ENCODE data around the gene STRBP. TPM values are rescaled to one million over a fixed set of nuclear protein-coding genes. Genes with fewer than 3 reads are reported as not detected.

The STRBP gene
- total RNA-seq, 1 donor from 2014 or later = 21.6 TPM

DNA sequence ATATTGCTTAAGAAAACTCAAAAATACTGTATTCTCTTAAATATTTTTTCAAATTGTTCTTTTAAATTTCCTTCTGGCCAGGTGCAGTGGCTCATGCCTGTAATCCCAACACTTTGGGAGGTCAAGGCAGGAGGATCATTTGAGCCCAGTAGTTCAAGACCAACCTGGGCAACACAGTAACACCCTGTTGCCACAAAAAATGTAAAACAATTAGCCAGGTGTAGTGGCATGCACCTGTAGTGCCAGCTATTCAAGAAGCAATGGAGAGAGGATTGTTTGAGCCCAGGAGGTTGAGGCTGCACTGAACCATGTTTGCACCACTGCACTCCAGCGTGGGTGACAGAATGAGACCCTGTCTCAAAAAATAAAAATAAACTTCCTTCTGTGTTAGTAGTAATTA is 94.3 kb downstream of the STRBP start:
- intact Hi-C loops (cut with DNase I) = loop anchor here (10.0 kb wide), 1 partner anchor 171 kb away; no protein-coding TSS in a partner anchor
- no peak for ATAC-seq

DNA sequence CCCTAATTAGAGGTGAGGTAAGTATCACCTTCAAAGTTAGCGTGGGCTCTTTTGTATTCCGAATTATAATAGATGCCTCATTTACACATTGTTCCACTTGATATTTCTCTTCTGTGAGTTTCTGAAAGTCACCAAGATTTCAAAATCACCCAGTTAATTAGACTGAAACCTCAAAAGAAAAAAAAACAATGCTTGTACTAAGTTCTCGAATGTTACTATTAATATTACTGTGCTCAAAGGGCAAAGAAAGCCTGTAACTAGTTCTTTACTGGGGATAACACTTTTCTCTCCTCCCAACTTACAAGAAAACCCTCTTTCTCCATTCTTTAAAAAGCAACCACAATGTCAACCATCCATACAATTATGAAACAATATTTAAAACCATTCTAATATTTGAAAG is 98.5 kb downstream of the STRBP start:
- ATAC-seq (no peak), DNase-seq (ENCODE audit: missing footprints) (no peak)
- intact Hi-C loops (cut with DNase I) = loop anchor here (10.0 kb wide), 1 partner anchor 175 kb away; no protein-coding TSS in a partner anchor

More for the DNA sequence above, 94.3 kb downstream of the STRBP start:
- DNase-seq (ENCODE audit: missing footprints) = no peak

DNA sequence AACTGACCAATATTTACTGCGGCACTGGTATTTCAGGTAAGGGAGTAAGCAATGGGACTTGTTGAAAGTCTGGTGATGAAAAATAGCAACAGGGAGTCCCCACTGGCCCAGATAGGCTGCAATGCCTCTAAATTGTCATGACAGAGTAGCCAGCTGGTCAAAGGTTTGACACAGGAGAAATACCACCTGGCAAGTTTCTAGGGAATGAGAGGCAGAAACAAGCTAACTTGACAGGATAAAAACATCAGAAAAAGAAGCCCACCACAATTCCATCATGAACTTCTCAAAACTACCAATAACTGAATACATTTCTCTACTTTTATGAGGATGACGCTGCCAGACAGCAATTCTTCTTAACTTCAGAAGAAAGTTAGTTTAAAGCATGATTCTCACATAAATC is 99.8 kb downstream of the STRBP start:
- DNase-seq (ENCODE audit: missing footprints) = no peak
- no peak for ATAC-seq
- intact Hi-C loops (cut with DNase I) = no loop called here

DNA sequence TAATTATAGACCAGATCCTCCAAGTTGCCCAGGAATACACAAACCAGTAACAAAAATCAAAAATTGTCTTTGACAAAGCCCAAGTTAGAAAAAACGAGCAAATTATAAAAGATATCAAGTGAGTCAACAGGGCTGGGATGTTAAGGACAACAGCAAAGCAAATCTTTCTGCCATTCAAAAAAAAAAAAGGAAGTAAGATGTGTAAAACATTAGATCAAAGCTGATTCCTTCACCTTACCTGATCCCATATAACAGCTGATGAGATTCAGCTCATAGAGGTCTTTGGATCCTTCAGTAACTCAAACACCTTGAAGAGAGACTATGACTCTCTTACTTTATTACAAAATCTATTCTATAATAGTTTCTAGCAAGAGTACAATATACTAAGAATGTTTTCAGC is 100.9 kb downstream of the STRBP start:
- ATAC-seq = no peak
- no peak for DNase-seq (ENCODE audit: missing footprints)
- intact Hi-C loops (cut with DNase I) = no loop called here

DNA sequence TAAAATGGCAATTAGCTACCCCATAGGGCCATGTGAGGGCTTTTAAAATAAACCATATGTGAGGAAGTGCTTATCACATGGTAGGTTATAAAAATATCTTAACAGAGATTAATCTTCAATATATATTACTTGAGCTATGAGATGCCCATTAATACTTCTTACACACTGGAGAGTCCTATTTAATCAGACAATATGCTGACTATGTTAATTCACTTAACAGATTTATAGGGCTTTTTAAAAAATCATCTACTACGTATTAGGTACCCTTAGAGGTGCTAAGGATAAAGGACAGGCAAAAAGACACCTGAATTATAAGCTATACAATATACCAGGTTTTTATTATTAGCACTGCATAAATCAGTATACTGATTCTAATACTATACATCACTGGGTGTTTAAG is 102.6 kb downstream of the STRBP start:
- DNase-seq (ENCODE audit: missing footprints) (no peak), ATAC-seq (no peak)
- intact Hi-C loops (cut with DNase I) = no loop called here

DNA sequence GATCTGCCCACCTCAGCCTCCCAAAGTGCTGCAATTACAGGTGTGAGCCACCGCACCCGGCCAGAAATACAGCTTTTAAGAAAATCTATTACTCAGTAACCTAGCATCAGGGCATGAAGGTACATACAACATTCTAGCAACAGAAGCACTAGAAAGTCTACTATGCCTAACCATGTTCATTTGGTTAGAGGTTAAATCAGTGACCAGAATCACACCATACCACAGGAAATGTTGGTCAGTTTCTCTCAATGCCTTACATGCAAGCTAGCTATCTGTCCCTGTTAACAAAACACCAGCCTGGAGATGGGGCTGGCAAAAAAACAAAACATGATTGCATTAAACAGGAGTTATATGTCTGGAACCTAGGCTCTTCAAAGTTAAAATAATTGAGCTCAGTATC is 104.1 kb downstream of the STRBP start:
- intact Hi-C loops (cut with DNase I) = no loop called here
- ATAC-seq (no peak), DNase-seq (ENCODE audit: missing footprints) (no peak)

DNA sequence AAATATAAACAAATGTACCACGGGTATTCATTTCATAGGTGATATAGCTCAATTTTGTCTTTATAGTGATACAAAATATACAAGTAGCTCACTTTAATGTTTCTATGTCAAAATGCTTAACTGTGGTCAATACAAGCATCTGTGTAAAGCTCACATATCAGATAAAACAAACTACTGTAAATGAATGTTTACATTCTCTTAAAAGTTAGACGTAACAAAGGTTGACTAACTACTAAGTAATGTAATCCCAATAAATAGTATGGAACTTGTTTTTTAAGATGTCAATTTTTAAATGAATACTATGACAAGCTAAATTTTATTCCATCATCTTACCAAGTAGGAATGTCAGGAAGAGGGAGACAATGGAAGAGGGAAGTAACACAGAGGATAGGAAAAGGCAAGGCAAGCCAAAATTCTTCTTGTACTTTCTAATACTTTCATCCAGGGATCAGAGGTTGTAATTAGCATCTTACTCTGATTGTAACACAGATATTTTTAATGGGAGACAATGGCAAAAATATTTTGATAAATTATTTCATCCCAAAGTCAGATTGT is 105.5 kb downstream of the STRBP start:
- intact Hi-C loops (cut with DNase I) = no loop called here
- DNase-seq (ENCODE audit: missing footprints) = no peak
- no peak for ATAC-seq

DNA sequence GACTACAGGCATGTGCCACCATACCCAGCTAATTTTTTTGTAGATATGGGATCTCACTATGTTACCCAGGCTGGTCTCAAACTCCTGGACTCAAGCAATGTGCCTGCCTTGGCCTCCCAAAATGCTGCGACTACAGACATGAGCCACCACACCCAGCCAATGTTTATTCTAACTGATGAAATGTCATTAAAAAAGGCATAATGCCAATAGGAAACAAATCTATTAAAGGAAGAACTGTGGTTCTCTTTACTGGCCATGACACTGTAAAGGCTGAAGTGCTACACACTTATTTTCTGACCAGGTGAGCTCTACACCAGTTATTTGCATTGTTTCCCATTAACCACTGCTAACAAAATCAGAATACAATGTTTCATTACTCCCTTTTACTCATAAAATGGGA is 106.0 kb downstream of the STRBP start:
- no peak for DNase-seq (ENCODE audit: missing footprints)
- intact Hi-C loops (cut with DNase I) = no loop called here
- ATAC-seq = no peak

DNA sequence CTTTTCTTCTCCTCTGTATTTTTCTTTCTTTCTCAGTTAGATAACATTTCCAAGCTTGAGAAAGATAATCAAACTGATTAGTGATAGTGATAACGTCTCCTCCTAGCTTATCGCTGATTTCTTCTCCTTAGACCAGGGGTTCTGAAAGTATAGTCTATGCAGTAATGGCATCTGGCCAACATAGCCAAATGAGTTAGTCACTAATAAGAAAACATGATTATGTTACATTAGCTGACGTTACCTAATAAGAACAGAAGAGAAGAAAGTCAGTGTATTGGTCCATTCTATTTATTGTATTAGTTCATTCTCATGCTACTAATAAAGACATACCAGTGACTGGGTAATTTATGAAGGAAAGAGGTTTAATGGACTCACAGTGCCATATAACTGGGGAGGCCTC is 111.2 kb downstream of the STRBP start:
- no peak for ATAC-seq
- no peak for DNase-seq (ENCODE audit: missing footprints)
- intact Hi-C loops (cut with DNase I) = no loop called here

DNA sequence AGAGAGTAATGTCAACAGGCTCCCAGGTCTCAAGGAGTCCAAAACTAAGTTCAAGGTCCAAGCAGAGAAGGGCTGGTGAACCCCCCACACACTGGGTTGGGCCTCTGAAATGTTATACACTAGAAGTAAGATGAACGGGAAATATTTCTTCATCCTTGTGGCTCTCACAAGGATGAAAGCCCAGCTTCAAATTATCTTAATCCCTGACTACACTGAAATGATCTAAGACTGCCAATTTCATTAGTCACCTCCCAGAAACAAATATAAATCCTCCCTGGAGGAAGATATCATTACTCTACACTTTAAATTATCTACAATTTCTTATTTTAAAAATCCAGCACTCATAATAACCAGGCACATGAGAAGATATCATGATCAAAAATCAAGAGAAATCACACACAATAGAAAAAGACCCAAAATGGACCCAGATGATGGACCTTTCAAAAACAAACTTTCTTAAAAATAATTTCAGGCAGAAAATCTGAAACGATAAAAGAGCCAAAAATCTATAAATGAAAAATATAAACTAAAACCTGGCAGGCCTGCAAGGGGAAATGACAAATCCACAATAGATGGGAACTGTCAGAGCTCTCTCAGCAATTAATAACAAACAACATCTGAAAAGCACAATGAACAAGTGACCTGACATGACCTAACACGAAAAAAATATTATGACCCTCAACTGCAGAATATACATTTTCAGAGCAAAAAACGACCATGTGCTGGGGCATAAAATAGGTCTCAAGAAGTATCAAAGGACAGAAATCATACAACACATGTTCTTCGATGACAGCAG is 117.5 kb downstream of the STRBP start:
- ATAC-seq (no peak), DNase-seq (ENCODE audit: missing footprints) (no peak)

DNA sequence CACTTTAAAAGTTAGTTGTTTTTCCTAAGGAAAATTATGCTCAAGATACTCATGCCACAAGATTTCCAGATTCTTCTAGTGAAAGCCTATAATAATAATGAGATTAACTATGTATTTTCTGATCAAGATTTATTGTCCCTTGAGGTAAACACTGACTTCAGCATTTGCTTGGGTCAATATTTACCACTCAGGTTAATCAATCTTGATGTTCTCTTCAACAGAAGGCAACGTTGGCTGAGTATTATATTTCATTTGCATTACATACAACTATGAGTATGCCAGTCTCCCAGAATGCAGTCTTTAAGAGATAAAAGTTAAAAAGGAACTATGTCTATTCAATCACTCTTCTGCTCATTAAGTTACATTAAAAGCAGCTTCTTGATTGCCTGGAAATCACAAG is 119.3 kb downstream of the STRBP start:
- intact Hi-C loops (cut with DNase I) = no loop called here
- no peak for DNase-seq (ENCODE audit: missing footprints)
- no peak for ATAC-seq

More for the DNA sequence above, 117.5 kb downstream of the STRBP start:
- intact Hi-C loops (cut with DNase I) = no loop called here

DNA sequence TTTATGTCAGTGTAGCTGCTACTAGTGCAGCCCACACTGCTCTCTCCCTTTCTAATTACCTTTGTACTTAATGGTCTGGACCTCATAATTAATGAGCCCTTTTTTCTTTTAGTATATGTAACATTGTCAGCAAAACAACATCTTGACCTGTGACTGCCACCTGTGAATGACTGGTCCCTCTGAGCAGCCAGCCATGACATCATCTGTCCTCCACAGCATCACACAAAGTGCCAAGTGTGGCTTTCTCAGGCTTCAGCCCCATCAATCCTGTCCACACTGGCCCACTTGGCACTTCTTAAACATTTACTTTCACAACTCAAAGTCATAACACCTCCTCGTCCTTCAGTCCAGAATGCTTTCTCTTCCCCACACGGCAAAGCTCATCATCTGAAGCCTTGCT is 130.2 kb downstream of the STRBP start:
- ATAC-seq = no peak
- intact Hi-C loops (cut with DNase I) = no loop called here

DNA sequence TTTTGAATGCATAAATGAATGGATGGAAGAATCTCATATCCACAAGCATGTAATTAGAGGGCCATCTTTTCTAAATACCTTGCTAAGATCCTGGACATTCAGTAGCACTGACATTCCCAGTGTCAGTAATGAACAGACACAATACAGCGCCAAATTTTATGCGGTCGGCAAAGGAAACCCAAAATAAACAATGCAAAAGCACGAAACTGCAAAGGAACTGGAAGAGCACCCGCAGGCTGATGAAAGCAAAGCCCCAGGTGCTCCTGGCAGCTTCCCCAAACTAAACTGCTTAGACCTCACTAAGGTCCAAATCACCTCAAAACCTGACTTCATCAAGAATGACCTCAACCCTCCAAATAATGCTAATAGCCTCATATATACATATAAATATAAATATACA is 133.0 kb downstream of the STRBP start:
- intact Hi-C loops (cut with DNase I) = no loop called here
- no peak for DNase-seq (ENCODE audit: missing footprints)
- no peak for ATAC-seq

More for the DNA sequence above, 130.2 kb downstream of the STRBP start:
- no peak for DNase-seq (ENCODE audit: missing footprints)

DNA sequence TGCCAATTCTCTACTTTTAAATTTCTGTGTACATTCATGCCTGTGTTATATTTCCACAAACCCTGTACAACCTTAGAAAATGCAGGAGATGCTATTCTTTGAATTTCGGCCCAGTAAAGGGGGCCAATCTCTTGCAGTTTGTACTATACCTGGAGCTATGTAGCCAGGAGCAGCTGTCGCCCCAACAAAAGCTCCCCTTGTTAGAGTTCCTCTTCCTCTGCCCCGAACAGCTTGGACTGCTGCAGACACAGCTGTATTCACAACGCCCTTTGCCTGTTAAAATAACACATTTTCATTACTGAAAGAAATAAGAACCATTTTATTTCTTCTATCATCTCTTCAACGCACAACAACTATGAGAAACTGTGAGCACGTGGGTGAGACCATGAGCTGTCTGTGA is 135.7 kb downstream of the STRBP start:
- intact Hi-C loops (cut with DNase I) = no loop called here
- DNase-seq (ENCODE audit: missing footprints) (no peak), ATAC-seq (no peak)

DNA sequence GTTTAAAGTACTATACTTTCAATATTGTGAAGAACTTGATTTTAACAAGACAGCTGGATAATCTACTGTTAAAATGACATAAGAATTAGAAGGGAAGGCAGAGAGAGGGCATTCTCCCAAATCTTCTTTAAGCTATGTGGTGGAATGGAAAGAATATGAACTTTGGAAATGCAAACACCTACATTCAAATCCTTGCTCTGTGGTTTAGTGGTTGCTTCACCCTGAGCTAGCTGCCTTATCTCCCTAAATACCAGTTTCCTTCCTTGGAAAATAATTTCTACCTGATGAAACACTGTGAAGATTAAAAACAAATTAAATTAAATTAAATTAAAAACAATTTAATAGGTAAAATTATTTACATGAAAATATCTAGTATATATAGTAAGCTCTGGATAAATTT is 136.4 kb downstream of the STRBP start:
- ATAC-seq (no peak), DNase-seq (ENCODE audit: missing footprints) (no peak)
- intact Hi-C loops (cut with DNase I) = no loop called here

DNA sequence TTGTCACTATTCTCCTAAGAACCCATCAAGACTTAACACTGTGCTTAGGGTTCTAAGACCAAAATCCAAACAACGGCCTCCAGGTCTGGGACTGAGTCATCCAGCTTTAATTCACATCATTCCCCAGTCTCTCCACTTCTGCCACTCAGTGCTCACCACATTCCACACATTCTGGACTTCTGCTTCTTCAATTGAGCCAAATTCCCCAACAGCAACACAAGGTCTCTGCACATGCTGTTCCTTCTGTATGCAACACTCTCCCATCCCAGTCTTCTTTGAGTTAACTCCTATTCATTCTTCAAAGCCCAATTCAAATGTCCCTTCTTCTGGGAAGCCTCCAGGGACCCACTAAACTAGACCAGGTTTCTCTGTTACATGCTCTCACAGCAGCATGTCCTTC is 137.1 kb downstream of the STRBP start:
- intact Hi-C loops (cut with DNase I) = no loop called here
- DNase-seq (ENCODE audit: missing footprints) (no peak), ATAC-seq (no peak)

DNA sequence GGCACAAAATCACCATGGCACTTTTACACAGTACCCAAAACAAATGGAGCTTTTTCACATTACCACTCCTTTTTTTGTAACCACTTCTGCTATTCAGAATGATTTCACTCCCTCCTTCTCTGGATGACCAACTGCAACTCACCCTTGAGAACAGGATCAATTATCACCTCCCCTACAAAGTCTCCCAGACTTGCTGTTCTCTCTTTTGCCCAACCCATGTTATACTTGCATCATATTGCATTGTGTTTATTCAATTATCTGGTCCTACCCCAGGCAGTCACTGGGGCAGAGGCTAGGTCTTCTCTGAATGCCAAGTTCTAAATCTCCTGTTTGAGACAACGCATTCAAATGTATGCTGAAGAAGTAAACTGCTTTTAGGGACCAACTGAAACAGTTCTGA is 139.0 kb downstream of the STRBP start:
- intact Hi-C loops (cut with DNase I) = no loop called here
- ATAC-seq = no peak
- DNase-seq (ENCODE audit: missing footprints) = no peak

DNA sequence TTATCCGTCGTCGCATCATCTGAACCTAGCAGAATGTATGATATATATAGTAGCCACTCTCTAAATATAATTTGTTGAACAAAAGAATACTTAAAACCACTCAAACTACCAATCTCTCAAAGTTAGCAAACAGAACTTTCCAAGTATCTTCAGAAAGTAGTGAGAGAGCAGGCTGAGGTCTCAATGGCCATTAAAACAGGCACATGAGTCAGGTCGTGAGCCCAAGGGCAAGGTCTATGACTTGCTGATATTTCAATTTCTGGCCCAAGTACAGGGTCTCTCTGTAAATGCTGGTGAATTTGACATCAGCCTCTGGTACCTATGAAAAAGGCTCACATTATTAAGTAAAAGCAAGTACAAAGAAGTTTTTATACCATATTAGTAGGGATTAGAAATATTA is 139.8 kb downstream of the STRBP start:
- intact Hi-C loops (cut with DNase I) = no loop called here
- ATAC-seq (no peak), DNase-seq (ENCODE audit: missing footprints) (no peak)

DNA sequence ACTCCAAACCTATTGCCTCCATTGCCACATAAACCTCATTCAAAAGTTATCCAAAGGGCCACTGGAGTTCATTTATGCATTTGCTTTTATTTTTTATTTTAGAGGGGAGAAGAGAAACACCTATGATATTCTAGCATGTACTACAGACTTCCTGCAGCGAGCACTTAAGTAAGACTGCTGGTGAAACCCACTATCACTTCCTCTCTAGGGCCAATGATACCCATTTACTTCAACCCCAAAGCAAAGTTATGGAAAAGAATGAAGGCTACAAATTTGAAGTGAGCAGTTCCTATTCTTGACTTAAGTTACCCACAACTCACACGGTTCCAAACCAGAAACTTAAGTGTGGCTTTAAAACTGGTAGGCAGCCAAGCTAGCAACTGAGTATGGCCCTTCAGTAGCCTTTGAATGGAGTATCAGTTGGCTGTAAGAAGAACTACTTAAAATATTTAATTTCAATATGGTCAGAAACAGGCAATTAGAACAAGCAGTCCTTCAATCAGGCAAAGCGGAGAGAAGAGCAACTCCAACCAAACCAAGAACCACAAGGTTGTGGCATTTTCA is 140.8 kb downstream of the STRBP start:
- DNase-seq (ENCODE audit: missing footprints) = no peak
- intact Hi-C loops (cut with DNase I) = no loop called here
- no peak for ATAC-seq

DNA sequence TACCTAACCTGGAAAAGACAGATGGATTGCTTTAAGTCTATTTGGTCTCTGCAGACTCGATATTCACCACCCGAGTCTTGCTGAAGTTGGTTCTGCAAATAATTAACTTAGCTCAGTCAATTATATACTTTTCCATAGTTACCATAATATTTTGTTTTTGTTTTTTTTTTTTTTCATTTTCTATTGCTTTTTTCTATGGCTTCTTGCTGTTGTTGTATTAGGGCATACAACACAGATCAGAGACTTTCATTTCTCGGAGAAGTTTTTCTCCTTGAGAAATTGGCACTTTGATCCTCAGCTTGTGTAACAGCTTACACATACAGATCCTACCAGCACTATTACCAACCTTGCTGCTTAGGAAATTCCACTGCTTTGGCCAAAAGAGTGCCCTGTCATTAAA is 146.9 kb downstream of the STRBP start:
- intact Hi-C loops (cut with DNase I) = no loop called here
- DNase-seq (ENCODE audit: missing footprints) = no peak
- no peak for ATAC-seq
